HepG2 (cell line): ENCODE measurements around the gene AK9. TPM values are rescaled to one million over a fixed set of nuclear protein-coding genes. Genes with fewer than 3 reads are reported as not detected.

ENCODE experiments used
- ATAC-seq: fragments of 200-7000 bp; cut with Tn5 transposase; 3 replicates; pipeline ENCODE4 v1.9.1; 2020; ENCODE audit warnings: mild to moderate bottlenecking, moderate library complexity
- BruUV-seq: library from RNA; stranded (reverse); fragments of 400-500 nt; replicated peaks from 2 replicates; lab custom pipeline; 2021; lab: Mats Ljungman, UMichigan
- CTCF ChIA-PET: fragments of 300-600 bp; formaldehyde crosslinking; extraction: SDS; loops from one replicate; lab custom pipeline; 2021; ENCODE audit warnings: low total read pairs, inconsistent platforms, low intra/inter-chr PET ratio; lab: Yijun Ruan, JAX
- POLR2A ChIA-PET: fragments of 350-600 bp; sonication (Branson Sonifier 250); formaldehyde crosslinking; loops from one replicate; lab custom pipeline; 2020; ENCODE audit warnings: antibody characterized with exemption, inconsistent platforms; lab: Yijun Ruan, JAX
- DNase-seq: peaks from one replicate; pipeline ENCODE4 v3.0.0-alpha.2; 2015; ENCODE audit warnings: low spot score
- FAIRE-seq: peaks from 3 replicates; lab custom pipeline; 2011; peaks lifted over from hg19 to GRCh38; lab: Jason Lieb, UNC
- H2AFZ ChIP-seq: one replicate; pipeline ENCODE4 v1.6.1; 2011; ENCODE audit warnings: low read length, inconsistent platforms
- H3K27ac ChIP-seq: fragments of 300-600 bp; 3 replicates; pipeline ENCODE4 v1.8.0; 2011; ENCODE audit warnings: mixed run types, mild to moderate bottlenecking, mixed read lengths, low read length, inconsistent platforms; ENCODE audit not compliant: insufficient read depth; ENCODE audit errors: extremely low read length
- H3K27me3 ChIP-seq, 2 experiments: fragments of 200-600 bp in 1 of 2; 2 replicates in 1 of 2; 3 replicates in 1 of 2; pipeline versions ENCODE4 v1.6.0 to v1.8.0; 2011; ENCODE audit warnings: low read length in 2 of 2, mild to moderate bottlenecking in 2 of 2, moderate library complexity in 2 of 2, inconsistent platforms in 1 of 2; ENCODE audit not compliant: insufficient read depth in 2 of 2, control insufficient read depth in 1 of 2
- H3K36me3 ChIP-seq, 2 experiments: fragments of 200-600 bp in 1 of 2; replicated peaks in 1 of 2; 2 replicates in 1 of 2; 3 replicates in 1 of 2; pipeline versions ENCODE4 v1.5.1 to v1.8.0; 2011; ENCODE audit warnings: low read length in 2 of 2, inconsistent platforms in 1 of 2; ENCODE audit not compliant: insufficient read depth in 2 of 2, control insufficient read depth in 1 of 2
- H3K4me1 ChIP-seq: 2 replicates; pipeline ENCODE4 v1.5.1; 2012; ENCODE audit warnings: low read length, inconsistent platforms; ENCODE audit not compliant: insufficient read depth
- H3K4me2 ChIP-seq: 2 replicates; pipeline ENCODE4 v1.6.0; 2011; ENCODE audit warnings: low read depth, low read length, inconsistent platforms
- H3K4me3 ChIP-seq, 3 experiments: fragments of 200-600 bp in 1 of 3; sonication (generic), shearing (Covaris generic) in 1 of 3; replicated peaks in 1 of 3; 2 replicates each; pipeline ENCODE4 v1.5.1; 2011 to 2016; ENCODE audit warnings: low read length in 3 of 3, inconsistent platforms in 2 of 3, low read depth in 2 of 3, mild to moderate bottlenecking in 2 of 3, control low read depth in 1 of 3, mixed read lengths in 1 of 3; ENCODE audit not compliant: insufficient read depth in 1 of 3
- H3K79me2 ChIP-seq: one replicate; pipeline ENCODE4 v1.6.1; 2011; ENCODE audit warnings: low read length, inconsistent platforms; ENCODE audit not compliant: insufficient read depth
- H3K9ac ChIP-seq: 2 replicates; pipeline ENCODE4 v1.6.0; 2011; ENCODE audit warnings: mild to moderate bottlenecking, low read depth, low read length, inconsistent platforms; ENCODE audit not compliant: insufficient read depth
- H3K9me3 ChIP-seq: 2 replicates; pipeline ENCODE4 v1.5.1; 2012; ENCODE audit warnings: mild to moderate bottlenecking, low read length
- H4K20me1 ChIP-seq: 2 replicates; pipeline ENCODE4 v1.6.0; 2011; ENCODE audit warnings: inconsistent platforms, mild to moderate bottlenecking, low read length, moderate library complexity; ENCODE audit not compliant: insufficient read depth
- ASH2L ChIP-seq: fragments of 300-600, 200-600 bp; sonication (generic); IDR thresholded peaks from 2 replicates; pipeline ENCODE4 v1.7.0; 2017; ENCODE audit warnings: low read depth, mild to moderate bottlenecking, moderate library complexity, mixed read lengths, low read length; ENCODE audit not compliant: insufficient read length
- ERF ChIP-seq: IDR thresholded peaks from 2 replicates; pipeline ENCODE4 v1.6.1; 2018; ENCODE audit warnings: missing biosample characterization, missing genetic modification reagents
- SMAD9 ChIP-seq: sonication (generic); formaldehyde crosslinking; IDR thresholded peaks from 2 replicates; pipeline ENCODE4 v1.5.1; 2020; ENCODE audit warnings: mild to moderate bottlenecking, missing genetic modification reagents
- SOX6 ChIP-seq, 2 experiments: fragments of 450-650 bp in 1 of 2; sonication (generic) in 1 of 2; formaldehyde crosslinking in 1 of 2; IDR thresholded peaks; 2 replicates each; pipeline versions ENCODE4 v1.4.0 to v1.6.1; 2017 to 2020; ENCODE audit warnings: antibody characterized with exemption in 1 of 2, mild to moderate bottlenecking in 1 of 2, missing genetic modification reagents in 1 of 2
- ZNF44 ChIP-seq: sonication (generic); formaldehyde crosslinking; IDR thresholded peaks from 2 replicates; pipeline ENCODE4 v1.5.1; 2020; ENCODE audit warnings: mild to moderate bottlenecking, missing genetic modification reagents
- WGBS: methylation state at CpG from one replicate; pipeline ENCODE4 v1.1.6; 2017; ENCODE audit warnings: low lambda C conversion rate; 5-methylcytosine and 5-hydroxymethylcytosine counted together
- in situ Hi-C: cut with HindIII; loops from 2 replicates; pipeline ENCODE4 v1.10.0; 2017; ENCODE audit warnings: low pct_unique_long_range_greater_than_20kb; ENCODE audit not compliant: extremely low pct_ligation_motif_present
- intact Hi-C: fragments of 100-400 bp; cut with micrococcal nuclease; formaldehyde crosslinking; loops from one replicate; pipeline ENCODE4 v1.10.0; 2022; ENCODE audit not compliant: unreplicated experiment
- polyA plus RNA-seq, 8 experiments: library from polyadenylated mRNA; depleted of rRNA in 3 of 8; stranded (reverse) in 7 of 8; unstranded in 1 of 8; fragments of >200 nt; fragmentation: Illumina TruSeq in 4 of 8; extraction: Trizol in 4 of 8; gene quantifications; 2 replicates each; pipeline versions ENCODE4 v1.2.1 to v1.2.3, GENCODE V29; 2011 to 2016; ENCODE audit warnings: low read depth in 4 of 8, missing spikeins in 1 of 8, mixed read lengths in 1 of 8; ENCODE audit not compliant: insufficient read depth in 1 of 8
- total RNA-seq, 5 experiments: library from RNA; depleted of rRNA; stranded (reverse); fragments of >200 nt; fragmentation: Illumina TruSeq; extraction: Trizol; gene quantifications; 2 replicates each; pipeline ENCODE4 v1.2.3, GENCODE V29; 2016; ENCODE audit warnings: low read depth in 1 of 5

The AK9 gene
- total and polyA plus RNA-seq, 2 of the 13 experiments (the other 11 are each of a cell fraction or from before 2014, with no cell fraction given) = 3.2 to 4.8 TPM

GRCh38 chr6:109508166-109508860 is 182.7 kb downstream of the AK9 start:
- no TSS peak for BruUV-seq
- Histone ChIP-seq H3K4me2 (no peak overlapping the region), H3K4me3 (no peak overlapping the region), H3K27me3 (peaks cover 0 to 20% of the 10 kb centered on the region in 2 experiments; a peak in 3 of 5 replicates), H3K9ac (no peak overlapping the region), H4K20me1 (no peaks in the 10 kb centered on the region), H3K27ac (no peak overlapping the region), H3K79me2 (no peaks in the 10 kb centered on the region), H3K36me3 (no peaks in the 10 kb centered on the region), H3K9me3 (no peaks in the 10 kb centered on the region), H3K4me1 (peaks cover 7% of the 10 kb centered on the region; the same call in 1 of the 2 replicates), H2AFZ (no peak overlapping the region)
- no peak for FAIRE-seq
- in situ Hi-C loops = no loop called here
- ChIA-PET POLR2A (no interaction called here), CTCF (no interaction called here)
- intact Hi-C loops = no loop called here
- 15% methylated on average over 4 of the region's 4 CpGs for WGBS
- TF ChIP-seq SOX6 (IDR thresholded peaks at IDR 0.05) = no peak
- TF ChIP-seq SOX6 (CRISPR knock-in tag; IDR thresholded peaks at IDR 0.05) = no peak
- no peak for DNase-seq
- ATAC-seq = no peak

GRCh38 chr6:109507490-109508072 is 183.4 kb downstream of the AK9 start:
- in situ Hi-C loops (no loop called here), intact Hi-C loops (no loop called here)
- Histone ChIP-seq H4K20me1 (no peaks in the 10 kb centered on the region), H3K79me2 (no peaks in the 10 kb centered on the region), H3K4me3 (no peak overlapping the region), H3K4me2 (no peak overlapping the region), H3K4me1 (peaks cover 8% of the 10 kb centered on the region; the same call in 1 of the 2 replicates), H3K27me3 (peaks cover 0 to 25% of the 10 kb centered on the region in 2 experiments; a peak in 3 of 5 replicates), H3K9ac (no peak overlapping the region), H3K9me3 (no peaks in the 10 kb centered on the region), H2AFZ (no peak overlapping the region), H3K36me3 (no peaks in the 10 kb centered on the region), H3K27ac (no peak overlapping the region)
- POLR2A ChIA-PET = no interaction called here
- DNase-seq = no peak
- TF ChIP-seq ZNF44 (CRISPR knock-in tag) = no peak
- no peak for TF ChIP-seq ERF (CRISPR knock-in tag)
- no peak for TF ChIP-seq ASH2L
- no peak for TF ChIP-seq SMAD9 (CRISPR knock-in tag)
- no TSS peak for BruUV-seq
- ATAC-seq = no peak
- WGBS = 17% methylated on average over 2 of the region's 4 CpGs
- CTCF ChIA-PET = no interaction called here
- FAIRE-seq = no peak
